SH-SY5Y (cell line): ENCODE data around the gene SCYGR6.

Experiments used
- GATA2 ChIP-seq: IDR thresholded peaks from 2 replicates; pipeline ENCODE4 v1.6.1; 2011; ENCODE audit warnings: mild to moderate bottlenecking, low read depth, low read length
- GATA3 ChIP-seq: IDR thresholded peaks from 2 replicates; pipeline ENCODE4 v1.6.1; 2011; ENCODE audit warnings: low read depth, mild to moderate bottlenecking, low read length, moderate library complexity

DNA sequence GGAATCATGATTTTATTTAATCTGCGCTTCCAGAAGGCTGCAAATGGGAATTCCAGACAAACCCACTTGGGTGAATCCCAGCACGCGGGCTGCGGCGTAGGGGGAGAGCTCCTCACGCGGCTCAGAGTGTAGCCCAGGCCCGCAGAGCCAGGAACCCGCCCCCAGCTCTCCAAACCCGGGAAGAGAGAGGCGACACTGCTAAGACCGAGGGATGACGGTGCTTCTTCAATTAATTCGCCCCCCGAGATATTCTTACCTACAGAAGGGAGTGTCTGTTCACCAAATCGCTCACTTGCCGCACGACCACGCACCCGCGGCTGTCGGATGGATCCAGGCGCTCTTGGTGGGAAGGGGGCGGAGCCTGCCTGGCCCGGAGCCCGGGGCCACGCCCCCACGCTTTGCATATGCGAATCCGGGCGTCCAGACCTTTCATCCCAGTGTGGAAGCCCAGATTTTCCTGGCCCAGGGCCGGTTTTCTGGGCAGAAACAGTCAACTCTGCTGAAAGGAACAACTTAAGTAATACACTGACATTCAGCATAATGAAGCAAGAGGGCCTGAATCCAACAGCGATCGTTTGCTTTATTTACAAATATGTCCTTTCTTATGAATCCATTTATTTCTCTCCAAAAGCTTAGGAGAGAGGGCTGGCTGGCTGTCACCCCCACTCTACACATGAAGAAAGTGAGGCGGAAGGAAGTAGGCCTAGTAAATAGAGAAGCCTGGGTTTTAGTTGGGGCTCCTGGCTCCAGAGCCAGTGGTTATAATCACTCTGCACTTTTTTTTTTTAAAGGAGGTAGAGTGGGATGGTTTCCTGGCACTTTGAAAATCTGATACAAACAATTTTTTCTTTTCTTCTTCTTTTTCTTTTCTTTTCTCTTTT is 6.6 kb downstream of the SCYGR6 start, which contains the start of gene SLC19A3:
- no peak for TF ChIP-seq GATA2
- TF ChIP-seq GATA3 = no peak
